Thyroid gland (tissue), 4 donors: ENCODE measurements around the gene SMIM41.

ENCODE experiments used
- POLR2A ChIP-seq, 2 donors: fragments of 450-650 bp; IDR thresholded peaks; one replicate each; pipeline ENCODE4 v1.6.1; 2017; ENCODE audit warnings: antibody characterized with exemption in 2 of 2, mild to moderate bottlenecking in 2 of 2, moderate library complexity in 1 of 2
- TF ChIP-seq, protein P1 (sequence below), 6 experiments: fragments of 200-600 bp in 3 of 6; fragments of 450-650 bp in 3 of 6; sonication (generic) in 3 of 6; IDR thresholded peaks; one replicate each; pipeline ENCODE4 v1.5.1; 2016 to 2019; ENCODE audit warnings: antibody characterized with exemption in 6 of 6, mild to moderate bottlenecking in 2 of 6, inconsistent platforms in 1 of 6, moderate library complexity in 1 of 6

DNA sequence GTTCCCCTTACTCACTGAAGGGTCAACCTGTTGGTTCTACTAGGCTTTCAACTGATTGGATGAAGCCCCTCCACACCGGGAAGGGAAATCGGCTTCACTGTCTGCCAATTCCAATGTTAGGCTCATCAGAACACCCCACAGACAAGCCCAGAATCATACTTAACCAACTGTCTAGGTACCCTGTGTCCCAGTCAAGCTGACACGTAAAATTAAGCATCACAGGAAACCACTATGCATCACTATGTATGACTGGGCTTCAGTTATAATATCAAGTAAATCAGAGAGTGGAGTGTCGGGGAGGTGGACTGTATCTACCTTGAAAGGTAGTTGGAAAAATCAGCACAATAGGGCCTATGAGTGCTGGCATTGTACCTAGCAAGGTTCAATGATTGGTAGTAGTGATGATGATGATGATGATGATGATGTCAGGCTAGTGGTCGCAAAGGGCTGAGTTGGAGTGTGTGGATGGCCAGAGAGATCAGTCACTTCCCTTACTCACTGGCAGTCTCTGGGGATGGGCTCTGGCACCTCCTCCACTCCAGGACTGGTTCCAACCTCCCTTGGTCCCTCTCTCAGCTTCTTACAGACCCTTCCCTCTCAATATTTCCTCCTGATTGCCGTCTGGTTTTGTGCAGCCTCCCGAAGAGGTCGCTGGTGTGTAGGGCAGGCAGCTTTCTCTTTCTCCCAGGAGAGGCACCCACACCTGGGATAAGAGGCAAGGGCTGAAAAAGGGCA lies 13.0 kb upstream of the SMIM41 start:
- no peak for TF ChIP-seq POLR2A (IDR thresholded peaks at IDR 0.05)
- TF ChIP-seq, protein P1, sequence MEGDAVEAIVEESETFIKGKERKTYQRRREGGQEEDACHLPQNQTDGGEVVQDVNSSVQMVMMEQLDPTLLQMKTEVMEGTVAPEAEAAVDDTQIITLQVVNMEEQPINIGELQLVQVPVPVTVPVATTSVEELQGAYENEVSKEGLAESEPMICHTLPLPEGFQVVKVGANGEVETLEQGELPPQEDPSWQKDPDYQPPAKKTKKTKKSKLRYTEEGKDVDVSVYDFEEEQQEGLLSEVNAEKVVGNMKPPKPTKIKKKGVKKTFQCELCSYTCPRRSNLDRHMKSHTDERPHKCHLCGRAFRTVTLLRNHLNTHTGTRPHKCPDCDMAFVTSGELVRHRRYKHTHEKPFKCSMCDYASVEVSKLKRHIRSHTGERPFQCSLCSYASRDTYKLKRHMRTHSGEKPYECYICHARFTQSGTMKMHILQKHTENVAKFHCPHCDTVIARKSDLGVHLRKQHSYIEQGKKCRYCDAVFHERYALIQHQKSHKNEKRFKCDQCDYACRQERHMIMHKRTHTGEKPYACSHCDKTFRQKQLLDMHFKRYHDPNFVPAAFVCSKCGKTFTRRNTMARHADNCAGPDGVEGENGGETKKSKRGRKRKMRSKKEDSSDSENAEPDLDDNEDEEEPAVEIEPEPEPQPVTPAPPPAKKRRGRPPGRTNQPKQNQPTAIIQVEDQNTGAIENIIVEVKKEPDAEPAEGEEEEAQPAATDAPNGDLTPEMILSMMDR (IDR thresholded peaks at IDR 0.05), result no peak
